Duodenal mucosa (tissue), 2 donors: ENCODE measurements around the gene STARD3.

Experiments
- H3K27ac ChIP-seq: one replicate; pipeline ENCODE4 v1.7.0; 2013; ENCODE audit warnings: low read depth, low read length
- H3K27me3 ChIP-seq, 2 donors: one replicate each; pipeline ENCODE4 v1.7.0; 2013; ENCODE audit warnings: low read length in 2 of 2, control low read depth in 1 of 2; ENCODE audit not compliant: insufficient read depth in 2 of 2, control insufficient read depth in 1 of 2
- H3K36me3 ChIP-seq, 2 donors: one replicate each; pipeline ENCODE4 v1.7.0; 2013; ENCODE audit warnings: low read length in 2 of 2, control low read depth in 1 of 2; ENCODE audit not compliant: insufficient read depth in 2 of 2, control insufficient read depth in 1 of 2
- H3K4me1 ChIP-seq, 2 donors: one replicate each; pipeline ENCODE4 v1.7.0; 2013; ENCODE audit warnings: low read length in 2 of 2, control low read depth in 1 of 2; ENCODE audit not compliant: insufficient read depth in 2 of 2, control insufficient read depth in 1 of 2
- H3K4me3 ChIP-seq, 2 donors: one replicate each; pipeline ENCODE4 v1.7.0; 2013; ENCODE audit warnings: low read length in 2 of 2, low read depth in 1 of 2
- H3K9ac ChIP-seq, 2 donors: one replicate each; pipeline ENCODE4 v1.7.0; 2013; ENCODE audit warnings: low read length in 2 of 2, low read depth in 1 of 2
- H3K9me3 ChIP-seq, 2 donors: one replicate each; pipeline ENCODE4 v1.7.0; 2013; ENCODE audit warnings: low read length in 2 of 2, control low read depth in 1 of 2; ENCODE audit not compliant: control insufficient read depth in 1 of 2

Gene STARD3

DNA sequence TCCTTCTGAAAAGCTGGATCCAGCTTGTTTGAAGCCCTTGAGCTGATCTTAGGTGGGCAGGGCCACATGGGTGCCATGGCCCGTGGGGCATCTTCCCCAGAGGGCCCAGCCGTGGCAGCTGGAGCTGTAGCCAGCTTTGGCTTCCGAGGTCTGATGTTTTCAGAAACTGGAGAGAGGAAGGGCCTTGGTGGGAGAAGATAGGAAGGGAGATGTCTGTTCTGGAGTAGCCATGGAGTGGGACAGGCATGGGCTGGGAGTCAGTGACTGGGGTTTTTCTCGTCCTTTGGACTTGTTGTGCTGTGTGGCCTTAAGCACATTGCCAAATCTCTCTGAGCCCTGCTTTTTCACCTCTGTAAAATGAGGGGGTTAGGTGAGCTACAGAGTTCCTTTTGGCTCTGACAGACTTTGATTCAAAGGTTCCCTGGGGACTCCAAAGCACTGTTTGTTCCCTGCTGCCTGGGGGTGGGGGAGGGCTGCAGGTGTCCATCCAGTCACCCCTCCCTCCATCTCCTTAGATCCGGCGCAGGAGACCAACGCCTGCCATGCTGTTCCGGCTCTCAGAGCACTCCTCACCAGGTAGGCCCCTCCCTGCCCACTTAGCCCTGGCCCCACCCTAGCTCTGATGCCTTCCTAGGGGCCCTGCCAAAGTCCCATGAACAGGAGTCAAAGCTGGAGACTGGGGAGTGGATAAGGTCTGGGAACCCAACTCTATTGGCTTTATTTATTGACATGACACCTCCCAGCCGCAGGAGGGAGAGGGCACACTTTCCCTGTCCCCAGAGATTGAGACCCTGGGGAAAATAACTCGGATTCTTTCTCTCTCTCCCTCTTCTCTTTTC lies 8.1 kb upstream of the STARD3 start:
- Histone ChIP-seq H3K9ac (peak overlapping the region; percentile 73 to 78), H3K36me3 (no peaks in the 10 kb centered on the region), H3K4me1 (peaks cover 59 to 61% of the 10 kb centered on the region in 2 donors), H3K27me3 (peaks cover 4 to 6% of the 10 kb centered on the region in 2 donors), H3K9me3 (no peaks in the 10 kb centered on the region), H3K4me3 (peak overlapping the region; percentile 56 to 58), H3K27ac (peak overlapping the region; percentile 84)

DNA sequence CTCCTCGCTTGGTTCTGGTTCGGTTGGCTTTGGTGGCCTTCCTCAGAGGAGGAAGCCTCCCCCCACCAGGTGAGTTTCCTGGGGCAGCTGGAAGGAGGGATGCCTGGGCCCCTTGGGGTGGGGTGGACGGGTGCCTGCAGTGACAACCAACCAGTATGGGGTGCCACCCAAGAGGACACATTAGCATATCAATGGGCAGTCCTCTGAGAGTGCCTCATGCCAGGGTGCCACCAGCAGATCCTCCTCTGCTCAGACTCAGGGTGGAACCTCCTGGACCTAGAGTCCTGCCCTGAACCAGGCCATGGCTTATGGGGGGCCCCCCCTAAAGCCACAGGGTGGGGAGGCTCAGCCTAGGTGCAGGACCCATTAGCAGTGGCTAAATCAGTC lies 7.5 kb upstream of the STARD3 start:
- peak overlapping the region; percentile 63 to 78 for H3K9ac ChIP-seq
- peak overlapping the region; percentile 84 for H3K27ac ChIP-seq
- no peaks in the 10 kb centered on the region for H3K9me3 ChIP-seq
- H3K4me1 ChIP-seq, result peaks cover 62 to 65% of the 10 kb centered on the region in 2 donors
- peaks cover 4 to 6% of the 10 kb centered on the region in 2 donors for H3K27me3 ChIP-seq
- no peaks in the 10 kb centered on the region for H3K36me3 ChIP-seq
- H3K4me3 ChIP-seq, result peak overlapping the region; percentile 56 to 58

DNA sequence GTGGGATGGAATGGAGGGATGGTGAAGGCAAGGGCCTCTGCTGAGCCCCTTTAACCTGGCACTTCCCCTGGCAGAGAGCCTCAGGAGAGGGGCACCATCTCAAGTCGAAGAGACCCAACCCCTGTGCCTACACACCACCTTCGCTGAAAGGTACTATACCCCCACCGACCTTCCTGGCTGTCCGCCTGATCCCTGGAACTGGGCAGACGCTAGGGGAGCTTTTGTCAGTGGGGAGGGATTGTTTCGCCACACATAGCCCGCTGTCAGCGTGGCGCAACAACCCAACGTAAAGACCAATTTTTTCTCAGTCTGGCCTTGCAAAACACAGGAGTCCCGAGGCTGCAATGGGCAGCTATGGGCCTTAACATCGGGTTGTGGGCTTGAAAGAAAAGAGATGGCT lies 7.0 kb upstream of the STARD3 start:
- Histone ChIP-seq H3K4me3 (peak overlapping the region; percentile 56 to 58), H3K27me3 (peaks cover 4 to 6% of the 10 kb centered on the region in 2 donors), H3K4me1 (peaks cover 58 to 64% of the 10 kb centered on the region in 2 donors), H3K36me3 (no peaks in the 10 kb centered on the region), H3K9ac (peak overlapping the region; percentile 63 to 78), H3K9me3 (no peaks in the 10 kb centered on the region), H3K27ac (peak overlapping the region; percentile 84)

DNA sequence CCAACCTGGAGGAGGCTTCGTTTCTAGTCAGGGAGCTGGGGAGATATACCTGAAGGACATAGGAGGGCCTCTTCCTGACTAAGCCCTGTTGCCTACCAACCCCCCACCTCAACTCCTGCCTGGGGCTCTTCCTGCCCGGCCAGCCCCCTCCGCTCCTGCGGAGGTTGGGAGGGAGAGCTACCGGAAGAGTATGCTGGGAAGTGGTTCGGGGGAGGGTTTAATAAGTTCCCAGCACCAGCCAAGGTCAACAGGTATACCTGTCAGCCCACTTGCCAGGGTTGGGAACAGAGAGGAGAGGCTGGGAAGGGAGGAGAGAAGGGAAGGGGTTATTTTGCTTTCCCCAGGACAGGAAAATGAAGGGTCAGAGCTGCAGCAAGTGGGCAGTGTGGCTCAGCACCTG lies 5.5 kb upstream of the STARD3 start:
- Histone ChIP-seq H3K4me1 (peaks cover 56 to 60% of the 10 kb centered on the region in 2 donors), H3K36me3 (peaks cover 0 to 9% of the 10 kb centered on the region in 2 donors), H3K27ac (peak overlapping the region; percentile 95), H3K9me3 (no peaks in the 10 kb centered on the region), H3K9ac (peak overlapping the region; percentile 74 to 75), H3K27me3 (peaks cover 0 to 4% of the 10 kb centered on the region in 2 donors), H3K4me3 (peak overlapping the region; percentile 13 to 60)

DNA sequence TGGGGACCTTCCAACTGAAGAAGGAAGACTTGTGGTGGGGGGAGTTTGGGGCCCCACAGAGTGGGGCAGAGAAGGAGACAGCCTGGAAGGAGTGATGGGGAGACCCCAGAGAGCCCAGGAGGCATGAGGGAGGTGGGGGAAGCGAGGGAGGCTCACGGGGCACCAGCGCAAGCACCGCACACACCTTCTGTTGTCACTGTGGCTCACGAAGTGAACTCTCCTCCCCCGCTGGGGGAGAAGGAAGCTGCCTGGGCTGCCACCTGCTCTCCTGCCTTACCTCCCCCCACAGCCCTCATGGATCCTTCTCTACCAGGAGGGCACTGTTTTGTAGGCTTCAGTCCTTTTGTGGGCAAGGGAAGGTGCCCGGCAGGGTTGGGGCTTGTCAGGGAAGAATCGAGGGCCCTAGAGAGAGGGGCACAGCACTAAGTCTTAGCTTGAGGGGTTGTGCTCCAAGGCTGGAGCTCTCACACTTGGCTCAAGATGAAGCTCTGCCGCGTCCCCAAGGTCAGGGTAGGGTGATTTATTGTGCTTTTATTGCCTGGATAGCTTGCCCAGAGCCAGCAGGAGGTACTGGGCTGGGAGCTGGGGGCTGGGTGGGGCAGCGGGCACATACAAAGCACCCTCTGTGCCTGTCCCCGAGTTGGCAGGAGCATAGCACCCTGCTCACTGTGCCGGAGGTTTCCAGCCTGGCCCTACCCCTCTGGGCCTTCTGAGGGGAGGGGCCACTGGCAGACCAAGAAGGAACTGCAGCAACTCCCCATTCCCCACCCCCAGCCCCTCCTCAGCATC lies 4.6 kb upstream of the STARD3 start:
- peaks cover 0 to 3% of the 10 kb centered on the region in 2 donors for H3K27me3 ChIP-seq
- H3K4me3 ChIP-seq, result peak overlapping the region in 1 of 2 donors; percentile 60
- no peaks in the 10 kb centered on the region for H3K9me3 ChIP-seq
- H3K9ac ChIP-seq, result peak overlapping the region; percentile 74 to 75
- H3K36me3 ChIP-seq, result peaks cover 0 to 9% of the 10 kb centered on the region in 2 donors
- peaks cover 59 to 64% of the 10 kb centered on the region in 2 donors for H3K4me1 ChIP-seq
- H3K27ac ChIP-seq, result peak overlapping the region; percentile 95

DNA sequence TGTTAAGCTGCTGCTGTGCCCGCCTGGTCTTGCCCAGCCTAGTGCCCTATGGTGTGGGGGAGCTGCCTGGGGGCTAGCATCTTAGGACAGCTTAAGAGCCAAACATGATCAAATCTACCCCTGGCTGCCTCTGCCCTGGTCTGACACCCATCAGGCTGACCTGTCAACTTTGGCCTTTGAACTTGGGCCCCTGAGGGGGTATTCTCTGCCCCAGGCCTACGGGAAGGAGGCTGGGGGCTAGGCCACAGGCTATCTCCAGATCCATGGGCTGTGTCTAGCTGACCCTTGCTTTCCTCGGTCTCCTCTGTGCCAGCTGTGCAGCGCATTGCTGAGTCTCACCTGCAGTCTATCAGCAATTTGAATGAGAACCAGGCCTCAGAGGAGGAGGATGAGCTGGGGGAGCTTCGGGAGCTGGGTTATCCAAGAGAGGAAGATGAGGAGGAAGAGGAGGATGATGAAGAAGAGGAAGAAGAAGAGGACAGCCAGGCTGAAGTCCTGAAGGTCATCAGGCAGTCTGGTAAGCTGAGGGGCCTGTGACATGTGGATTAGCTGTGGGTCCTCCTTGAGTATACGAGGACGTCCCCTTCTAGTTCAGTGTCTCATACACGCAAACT lies 3.3 kb upstream of the STARD3 start:
- Histone ChIP-seq H3K4me3 (peak overlapping the region; percentile 23 to 50), H3K27ac (peak overlapping the region; percentile 80), H3K9ac (peak overlapping the region; percentile 54 to 76), H3K9me3 (no peaks in the 10 kb centered on the region), H3K27me3 (peaks cover 0 to 3% of the 10 kb centered on the region in 2 donors), H3K36me3 (peaks cover 0 to 9% of the 10 kb centered on the region in 2 donors), H3K4me1 (peaks cover 68% of the 10 kb centered on the region in 2 donors)

DNA sequence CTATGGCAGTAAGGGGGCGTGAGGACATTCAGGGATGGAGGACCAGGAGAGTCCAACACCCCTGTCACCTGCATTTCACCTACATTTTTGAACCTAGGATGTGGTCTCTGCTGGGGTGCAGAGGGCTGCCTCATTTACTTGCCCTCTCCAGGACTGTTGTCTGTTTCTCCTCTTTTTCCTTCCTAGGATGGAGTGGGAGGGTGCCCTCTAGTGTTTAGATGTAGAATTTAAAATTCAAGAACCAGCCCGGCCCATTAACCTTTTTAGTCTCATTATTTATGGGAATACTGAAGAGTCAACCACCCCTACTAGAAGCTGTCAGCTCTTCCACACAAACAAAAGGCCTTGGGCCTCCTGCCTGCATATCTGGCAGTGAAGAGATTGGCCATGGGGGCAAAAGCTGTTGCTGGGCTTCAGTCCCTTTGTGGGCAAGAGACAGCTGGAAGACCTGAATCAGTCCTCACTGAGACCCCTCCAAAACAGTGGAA lies 2.5 kb upstream of the STARD3 start:
- H3K27me3 ChIP-seq, result peaks cover 0 to 3% of the 10 kb centered on the region in 2 donors
- no peaks in the 10 kb centered on the region for H3K9me3 ChIP-seq
- H3K4me1 ChIP-seq, result peaks cover 72 to 73% of the 10 kb centered on the region in 2 donors
- no peak overlapping the region for H3K4me3 ChIP-seq
- peak overlapping the region in 1 of 2 donors; percentile 76 for H3K9ac ChIP-seq
- peaks cover under 1 to 9% of the 10 kb centered on the region in 2 donors for H3K36me3 ChIP-seq
- H3K27ac ChIP-seq, result no peak overlapping the region

DNA sequence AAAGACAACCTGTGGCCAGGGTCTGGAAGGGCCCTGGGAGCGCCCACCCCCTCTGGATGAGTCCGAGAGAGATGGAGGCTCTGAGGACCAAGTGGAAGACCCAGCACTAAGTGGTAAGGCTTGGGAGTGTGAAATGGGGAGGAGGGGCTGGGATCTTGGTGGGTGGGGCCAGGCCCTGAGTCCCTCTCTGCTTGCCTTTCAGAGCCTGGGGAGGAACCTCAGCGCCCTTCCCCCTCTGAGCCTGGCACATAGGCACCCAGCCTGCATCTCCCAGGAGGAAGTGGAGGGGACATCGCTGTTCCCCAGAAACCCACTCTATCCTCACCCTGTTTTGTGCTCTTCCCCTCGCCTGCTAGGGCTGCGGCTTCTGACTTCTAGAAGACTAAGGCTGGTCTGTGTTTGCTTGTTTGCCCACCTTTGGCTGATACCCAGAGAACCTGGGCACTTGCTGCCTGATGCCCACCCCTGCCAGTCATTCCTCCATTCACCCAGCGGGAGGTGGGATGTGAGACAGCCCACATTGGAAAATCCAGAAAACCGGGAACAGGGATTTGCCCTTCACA lies 1.2 kb upstream of the STARD3 start:
- H3K27me3 ChIP-seq, result peaks cover 0 to 3% of the 10 kb centered on the region in 2 donors
- peaks cover 65 to 68% of the 10 kb centered on the region in 2 donors for H3K4me1 ChIP-seq
- no peaks in the 10 kb centered on the region for H3K9me3 ChIP-seq
- H3K27ac ChIP-seq, result no peak overlapping the region
- peaks cover 5 to 9% of the 10 kb centered on the region in 2 donors for H3K36me3 ChIP-seq
- no peak overlapping the region for H3K4me3 ChIP-seq
- peak overlapping the region; percentile 77 to 89 for H3K9ac ChIP-seq

DNA sequence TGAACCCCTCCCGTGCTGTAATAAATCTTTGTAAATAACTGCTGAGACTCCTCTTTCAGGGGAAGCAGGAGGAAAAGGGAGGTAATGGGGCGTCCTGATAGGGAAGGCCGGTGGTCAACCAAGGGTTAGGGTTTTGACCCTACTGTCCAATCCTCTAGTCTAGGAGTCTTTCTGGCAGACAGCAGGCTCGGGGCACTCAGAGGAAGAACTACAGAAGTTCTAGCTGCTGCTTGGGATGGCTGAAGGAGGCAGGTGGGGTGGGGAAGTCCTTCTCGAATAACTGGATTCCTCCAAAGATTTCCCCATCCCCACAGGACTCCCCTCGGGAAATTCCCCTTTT lies 387 bp upstream of the STARD3 start:
- Histone ChIP-seq H3K4me1 (peaks cover 60 to 67% of the 10 kb centered on the region in 2 donors), H3K9ac (peak overlapping the region; percentile 77 to 89), H3K36me3 (peaks cover 5 to 17% of the 10 kb centered on the region in 2 donors), H3K9me3 (no peaks in the 10 kb centered on the region), H3K4me3 (peak overlapping the region; percentile 91 to 99), H3K27me3 (peaks cover 0 to 3% of the 10 kb centered on the region in 2 donors), H3K27ac (peak overlapping the region; percentile 86)
